ENCODE measurements around the gene PCP2.

PCP2 gene

DNA sequence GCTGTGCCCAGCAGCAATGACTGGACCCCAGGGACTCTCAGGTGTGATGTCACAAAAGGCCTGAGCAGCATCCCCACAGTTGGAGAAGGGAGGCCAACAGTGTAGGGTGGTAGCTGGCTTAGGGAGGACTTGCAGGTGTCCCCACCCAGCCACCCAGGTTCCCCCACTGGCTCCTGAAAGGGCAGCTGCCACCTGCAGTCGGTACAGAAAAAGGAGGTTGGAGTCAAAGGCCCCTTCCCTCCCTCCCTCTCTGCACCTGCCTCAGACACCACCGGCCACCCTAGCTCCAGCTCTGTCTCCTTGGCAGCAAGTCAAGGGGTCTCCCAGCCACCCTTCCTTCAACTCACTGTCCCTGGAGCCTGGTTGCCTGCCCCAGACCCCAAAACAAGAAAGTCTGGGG, at the start of gene PCP2:
TSS of gene PCP2 (minus strand) at position 22 of the 400 bp plus-strand sequence. CDS start 262 bp downstream, outside the sequence.
- no peak for DNase-seq

- DNase-seq: no peak
Observed at GRCh38 chr19:7682175-7682855, 48.8 kb upstream of the PCP2 start.

DNA sequence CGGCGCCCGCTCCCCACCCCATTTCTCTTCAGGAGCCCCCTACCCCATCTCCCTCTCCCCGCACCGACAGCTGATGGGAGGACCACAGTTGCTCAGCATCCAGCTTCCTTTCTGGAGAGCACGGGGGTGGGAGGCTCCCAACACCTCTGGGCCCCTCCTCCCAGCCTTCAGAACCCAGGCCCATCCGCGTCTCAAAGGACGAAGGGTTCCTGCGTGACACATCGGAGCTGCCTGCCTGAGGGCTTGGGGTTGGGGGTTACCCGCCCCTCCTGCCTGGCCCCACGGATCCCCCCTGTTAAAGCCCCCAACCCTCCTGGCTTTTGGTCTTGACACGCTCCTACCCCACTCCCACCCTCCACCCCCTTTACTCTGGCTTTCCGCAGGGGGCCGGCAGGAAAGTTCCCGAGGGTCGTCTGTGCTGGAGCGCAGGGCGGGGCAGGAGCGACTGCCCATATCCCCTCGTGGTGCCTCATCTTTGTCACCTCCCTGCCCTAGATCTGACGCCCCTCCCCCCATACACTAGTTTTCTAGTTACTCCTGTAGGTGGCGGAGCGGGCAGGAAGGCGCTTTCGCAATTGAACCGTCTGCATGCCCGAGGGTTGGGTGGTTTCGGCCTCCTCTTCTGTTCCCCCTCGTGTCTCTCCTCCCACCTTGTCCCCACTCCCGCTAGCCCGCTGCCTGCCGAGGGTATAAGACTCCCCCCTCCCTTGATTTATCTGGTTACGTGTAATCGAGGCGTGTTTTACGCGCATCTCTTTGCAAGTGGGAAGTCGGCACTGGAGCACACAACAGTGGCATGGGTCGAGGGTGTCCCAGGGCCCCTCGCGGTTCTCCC, 48.0 kb upstream of the PCP2 start:
- DNase-seq: peak; percentile 89

DNA sequence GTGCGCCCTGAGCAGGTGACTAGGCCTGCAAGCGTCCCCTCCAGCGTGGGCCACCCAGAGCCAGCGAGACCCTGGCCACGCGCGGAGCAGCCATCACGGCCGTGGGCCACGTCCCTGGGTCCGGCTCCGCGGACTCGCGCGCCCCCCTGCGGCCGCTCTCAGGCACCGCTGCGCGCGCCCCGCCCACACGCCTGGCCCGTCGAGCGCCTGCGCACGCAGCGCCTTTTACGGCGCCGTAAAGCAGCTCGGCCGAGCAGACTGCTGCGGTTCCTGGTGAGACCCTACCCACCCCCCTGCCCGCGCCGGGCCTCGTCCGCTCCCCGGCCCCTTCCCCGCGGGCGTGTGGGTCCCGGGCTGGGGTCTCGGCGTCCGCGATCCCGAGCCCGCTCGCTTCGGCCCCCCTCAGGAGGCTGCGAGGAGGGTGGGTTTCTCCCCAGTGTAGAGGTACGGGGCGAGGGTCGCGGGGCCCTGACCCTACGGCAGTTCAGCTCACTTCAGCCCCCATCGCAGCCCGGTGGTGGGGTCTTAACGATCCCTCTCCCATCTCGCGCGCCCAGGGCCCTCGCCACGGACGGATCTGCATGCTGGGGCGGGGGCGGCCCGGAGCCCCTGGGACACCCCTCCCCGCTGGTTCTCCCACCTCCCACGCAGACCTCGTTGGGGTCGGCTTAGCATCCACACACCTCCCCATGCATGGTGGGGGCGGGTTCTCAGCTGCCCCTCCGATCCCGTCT, 47.3 kb upstream of the PCP2 start, which contains the start of gene TRAPPC5:
TSS of gene TRAPPC5 (plus strand) at position 228 of the 734 bp plus-strand sequence. CDS start 1,421 bp downstream, outside the sequence.
- peak; percentile 95 for DNase-seq

GRCh38 chr19:7679771-7680605, 46.5 kb upstream of the PCP2 start:
- DNase-seq: no peak

GRCh38 chr19:7678971-7679751, 45.6 kb upstream of the PCP2 start:
- DNase-seq: peak; percentile 79

DNA sequence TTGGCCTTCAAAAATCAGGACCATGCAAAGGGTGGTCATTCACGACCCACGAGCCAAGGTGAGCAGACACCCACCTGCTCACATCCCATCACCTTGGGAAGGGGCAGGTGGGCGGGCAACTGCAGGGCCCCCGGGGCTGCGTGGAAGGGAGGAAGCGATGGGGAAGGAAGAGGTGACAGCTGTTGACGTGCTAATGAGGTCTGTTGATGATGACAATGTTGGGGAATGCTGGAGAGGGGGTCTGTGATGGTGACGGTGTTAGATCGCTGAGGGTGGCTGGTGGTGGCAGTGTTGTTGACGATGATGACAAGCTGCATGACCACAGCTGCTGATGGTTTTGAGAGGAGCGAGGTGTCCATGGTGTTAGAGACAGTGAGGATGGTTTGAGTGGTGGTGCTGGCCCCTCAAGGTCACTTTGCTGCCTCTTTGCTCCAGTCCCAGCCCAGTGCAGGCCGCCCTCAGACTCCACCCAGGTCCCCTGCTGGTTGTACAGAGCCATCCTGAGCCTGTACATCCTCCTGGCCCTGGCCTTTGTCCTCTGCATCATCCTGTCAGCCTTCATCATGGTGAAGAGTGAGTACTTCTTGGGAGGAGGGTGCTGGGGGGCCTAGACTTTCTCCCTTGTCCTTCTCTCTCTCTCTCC, 44.3 kb upstream of the PCP2 start:
- DNase-seq: no peak

GRCh38 chr19:7676854-7677253, 43.3 kb upstream of the PCP2 start, which contains the start of gene MCEMP1:
Gene MCEMP1, plus strand, starts transcription at chr19:7677090. Its CDS starts 31 bp downstream, at chr19:7677121.
- no peak for DNase-seq

- no peak for DNase-seq
Observed at GRCh38 chr19:7676376-7676775, 42.9 kb upstream of the PCP2 start.

DNA sequence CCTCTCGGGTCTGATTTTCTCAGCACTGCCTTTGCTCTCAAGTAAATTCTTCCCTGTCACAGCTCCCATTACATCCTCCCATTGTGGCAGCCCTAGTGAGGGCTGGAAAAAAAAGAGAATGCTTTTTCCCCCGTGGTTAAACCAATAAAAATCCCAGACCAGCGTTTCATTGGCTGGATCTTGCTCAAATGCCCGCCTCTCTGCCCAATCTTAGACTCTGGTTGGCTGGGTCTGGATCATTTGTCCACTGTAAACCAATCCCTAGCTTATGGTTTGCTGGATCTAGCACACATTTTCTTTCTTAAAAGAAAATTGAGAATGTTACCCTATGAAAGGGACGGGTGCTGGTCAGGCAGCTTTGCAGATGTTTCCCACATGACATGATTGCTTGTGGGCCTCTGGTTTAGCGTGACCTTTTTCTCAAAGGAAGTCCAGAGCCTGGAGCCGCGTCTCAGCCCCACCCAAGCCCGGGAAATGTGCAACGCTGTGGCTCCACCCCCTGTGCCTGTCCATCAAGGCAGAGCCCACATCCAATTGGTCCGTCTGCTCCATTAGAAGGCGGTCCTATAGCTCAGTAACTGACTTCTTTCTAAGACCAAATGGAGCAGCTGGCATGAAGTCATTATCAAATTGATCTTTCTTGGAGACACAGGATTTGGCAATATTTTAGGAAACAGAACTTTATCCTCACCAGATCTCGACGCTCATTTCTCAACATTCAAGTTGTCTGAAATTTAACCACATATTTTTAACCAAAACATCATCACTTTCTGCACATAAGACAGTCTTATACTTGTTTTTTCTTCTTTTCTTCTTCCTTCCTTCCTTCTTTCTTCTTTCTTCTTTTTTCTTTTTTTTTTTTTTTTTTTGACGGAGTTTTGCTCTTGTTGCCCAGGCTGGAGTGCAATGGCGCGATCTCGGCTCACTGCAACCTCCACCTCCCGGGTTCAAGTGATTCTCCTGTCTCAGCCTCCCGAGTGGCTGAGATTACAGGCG, 40.8 kb upstream of the PCP2 start:
- DNase-seq: peak; percentile 73

DNA sequence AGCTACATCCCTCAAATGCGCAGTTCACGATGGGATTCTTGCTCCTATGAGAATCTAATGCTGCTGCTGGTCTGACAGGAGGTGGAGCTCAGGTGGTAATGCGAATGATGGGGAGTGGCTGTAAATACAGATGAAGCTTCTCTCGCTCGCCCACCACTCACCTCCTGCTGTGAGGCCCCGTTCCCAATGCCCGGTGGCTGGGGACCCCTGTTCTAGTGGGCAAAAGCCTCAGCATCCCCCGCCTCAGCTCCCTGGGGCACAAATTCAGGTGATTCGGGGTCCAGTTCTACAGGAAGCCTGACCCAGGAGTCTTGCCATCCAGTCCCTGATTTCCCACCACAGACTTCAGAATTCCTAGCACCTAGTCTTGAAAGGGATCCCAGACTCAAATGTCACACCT, 39.0 kb upstream of the PCP2 start:
- no peak for DNase-seq

GRCh38 chr19:7670790-7671189, 37.3 kb upstream of the PCP2 start:
- DNase-seq: no peak

GRCh38 chr19:7670150-7670783, 36.7 kb upstream of the PCP2 start:
- DNase-seq: no peak

DNA sequence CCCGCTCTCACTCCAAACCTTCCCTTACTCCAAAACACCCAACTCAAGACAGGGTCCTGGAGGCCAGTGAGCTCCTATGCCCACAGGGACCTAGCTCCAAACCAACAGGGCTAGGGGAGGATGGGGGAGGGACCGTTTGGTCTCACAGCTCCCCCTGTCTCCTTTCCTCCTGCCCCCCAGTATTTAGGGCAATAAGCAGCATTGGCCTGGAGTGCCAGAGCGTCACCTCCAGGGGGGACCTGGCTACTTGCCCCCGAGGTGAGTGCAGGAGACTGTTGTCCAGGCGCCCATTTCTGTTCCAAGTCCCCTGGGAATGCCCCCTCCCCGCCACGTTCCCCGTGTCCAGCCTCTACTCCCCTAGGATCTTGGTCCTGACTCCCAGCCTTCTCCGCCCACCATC, 36.1 kb upstream of the PCP2 start:
- no peak for DNase-seq

- no peak for DNase-seq
Observed at GRCh38 chr19:7668842-7669241, 35.3 kb upstream of the PCP2 start, which contains the start of gene RETN. Gene RETN, plus strand, starts transcription at chr19:7669049. Its CDS starts 278 bp downstream, at chr19:7669327.

DNA sequence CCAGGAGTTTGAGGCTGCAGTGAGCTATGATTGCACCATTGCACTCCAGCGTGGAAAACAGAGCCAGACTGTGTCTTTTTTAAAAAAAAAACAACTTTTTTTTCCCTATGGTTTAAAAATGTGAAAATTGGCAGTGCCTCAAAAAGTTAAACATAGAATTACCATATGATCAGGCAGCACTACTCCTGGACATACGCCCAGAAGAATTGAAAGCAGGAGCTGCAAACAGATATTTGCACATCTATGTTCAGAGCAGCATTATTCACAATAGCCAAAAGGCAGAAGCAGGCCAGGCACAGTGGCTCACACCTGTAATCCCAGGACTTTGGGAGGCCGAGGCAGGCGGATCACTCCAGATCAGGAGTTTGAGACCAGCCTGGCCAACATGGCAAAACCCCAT, 31.6 kb upstream of the PCP2 start:
- DNase-seq: no peak

- DNase-seq: no peak
Observed at GRCh38 chr19:7663706-7664105, 30.2 kb upstream of the PCP2 start.

DNA sequence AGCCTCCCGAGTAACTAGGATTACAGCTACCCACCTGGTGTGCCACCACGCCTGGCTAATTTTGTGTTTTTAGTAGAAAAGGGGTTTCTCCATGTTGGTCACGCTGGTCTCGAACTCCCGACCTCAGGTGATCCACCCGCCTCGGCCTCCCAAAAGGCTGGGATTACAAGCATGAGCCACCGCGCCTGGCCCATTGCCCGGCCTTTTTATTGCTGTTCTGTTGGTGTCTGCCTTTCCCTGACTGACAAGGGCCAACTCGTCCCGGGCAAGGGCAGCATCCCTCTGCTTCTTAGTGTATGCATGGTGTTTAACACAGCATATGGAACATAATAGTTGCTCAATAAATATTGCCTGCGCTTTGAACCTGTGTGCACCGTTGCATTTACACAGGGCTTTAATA, 29.1 kb upstream of the PCP2 start:
- no peak for DNase-seq

Data from activated CD8-positive, alpha-beta memory T cell treated with anti-CD3 and anti-CD28 coated beads for 24 hours (primary cell).